Activated T-helper 1 cell treated with Interleukin-2 at 50 U/mL for 16 hours (primary cell): Measurements from ENCODE around the gene TMEM242.
"Not testable (repeated sequence)": the region's sequence is repeated elsewhere in the genome, so short reads cannot be mapped to it uniquely, and the experiment has no call there.

Experiments
- DNase-seq: peaks from one replicate; pipeline ENCODE4 v3.0.0-alpha.2; 2020; ENCODE audit warnings: low read depth

The TMEM242 gene

GRCh38 chr6:157323255-157323965 lies at the start of gene TMEM242:
Gene TMEM242, minus strand, starts transcription at chr6:157323519. Its CDS starts 20 bp downstream, at chr6:157323499.
- DNase-seq = peak; percentile 79

- no peak for DNase-seq
Observed at GRCh38 chr6:157372501-157373280, 49.4 kb upstream of the TMEM242 start.

DNA sequence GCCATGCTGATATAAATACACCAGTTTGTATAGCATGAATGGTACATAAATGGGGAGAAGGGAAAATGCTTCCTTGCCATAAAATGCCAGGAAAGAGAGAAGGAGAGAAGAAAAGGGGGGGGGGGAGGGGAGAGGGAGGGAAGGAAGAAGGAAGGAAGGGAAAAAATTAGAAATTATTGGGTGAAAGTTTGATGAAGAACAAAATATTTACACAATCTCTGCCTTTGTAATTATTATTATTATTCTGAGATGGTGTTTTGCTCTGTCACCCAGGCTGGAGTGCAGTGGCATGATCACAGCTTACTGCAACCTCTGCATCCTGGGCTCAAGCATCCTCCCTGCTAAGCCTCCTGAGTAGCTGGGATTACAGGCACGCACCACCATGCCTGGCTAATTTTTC lies 47.4 kb upstream of the TMEM242 start:
- no peak for DNase-seq

DNA sequence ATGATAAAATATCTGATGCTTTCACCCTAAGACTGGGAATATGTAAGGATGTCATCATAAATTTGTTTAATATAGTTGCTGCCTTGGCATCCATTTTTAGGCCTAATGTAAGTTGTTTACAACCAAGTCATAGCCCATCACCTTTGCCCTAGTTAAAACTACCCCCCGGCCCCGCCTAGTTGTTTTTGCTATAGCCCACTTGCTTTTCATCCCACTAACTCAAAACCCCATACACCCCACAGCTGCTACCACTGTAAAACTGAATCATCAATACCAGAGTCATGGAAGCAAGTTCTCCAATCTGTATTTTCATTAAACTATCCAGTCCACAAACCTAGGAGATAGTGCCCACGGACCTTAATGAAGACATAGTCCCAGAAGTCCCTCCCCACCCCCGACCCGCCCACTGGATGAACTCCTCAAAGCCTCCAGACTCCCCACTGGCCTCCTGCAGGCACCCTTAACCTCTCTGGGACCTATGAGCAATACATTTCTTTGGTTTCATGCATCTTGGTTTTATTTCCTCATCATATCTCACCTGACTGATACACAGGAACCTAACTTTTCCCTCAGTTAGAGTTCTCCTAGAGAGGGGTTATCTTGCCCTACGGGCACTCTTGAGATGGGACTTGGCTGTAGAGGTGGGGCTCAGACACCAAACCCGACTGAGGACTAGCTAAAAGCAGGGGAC lies 45.2 kb upstream of the TMEM242 start:
- no peak for DNase-seq

GRCh38 chr6:157366648-157367047 lies 43.3 kb upstream of the TMEM242 start:
- DNase-seq = no peak

DNA sequence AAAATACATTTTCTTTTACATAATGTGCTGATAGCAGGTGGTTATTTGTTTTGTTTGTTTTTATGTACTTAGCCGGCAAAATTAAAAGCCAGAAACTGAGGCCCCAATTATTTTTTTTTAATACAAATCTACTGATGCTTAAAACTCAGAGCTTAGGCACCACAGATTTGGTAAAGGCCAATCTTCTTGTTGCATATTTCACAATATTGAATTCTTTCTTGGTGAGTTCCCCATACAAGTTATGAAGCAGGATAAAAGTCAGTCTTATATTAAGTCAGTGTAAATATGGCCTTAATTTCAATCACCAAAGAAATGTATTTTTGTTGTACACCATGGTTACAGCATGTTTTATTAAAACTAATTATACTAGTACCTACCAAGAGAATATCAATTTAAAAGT lies 41.4 kb upstream of the TMEM242 start:
- DNase-seq = no peak

GRCh38 chr6:157361886-157362285 lies 38.6 kb upstream of the TMEM242 start:
- DNase-seq = no peak

- no peak for DNase-seq
Observed at GRCh38 chr6:157358287-157358686, 35.0 kb upstream of the TMEM242 start.

- DNase-seq = no peak
Observed at GRCh38 chr6:157346373-157346772, 23.1 kb upstream of the TMEM242 start.

- no peak for DNase-seq
Observed at GRCh38 chr6:157343732-157344131, 20.4 kb upstream of the TMEM242 start.

DNA sequence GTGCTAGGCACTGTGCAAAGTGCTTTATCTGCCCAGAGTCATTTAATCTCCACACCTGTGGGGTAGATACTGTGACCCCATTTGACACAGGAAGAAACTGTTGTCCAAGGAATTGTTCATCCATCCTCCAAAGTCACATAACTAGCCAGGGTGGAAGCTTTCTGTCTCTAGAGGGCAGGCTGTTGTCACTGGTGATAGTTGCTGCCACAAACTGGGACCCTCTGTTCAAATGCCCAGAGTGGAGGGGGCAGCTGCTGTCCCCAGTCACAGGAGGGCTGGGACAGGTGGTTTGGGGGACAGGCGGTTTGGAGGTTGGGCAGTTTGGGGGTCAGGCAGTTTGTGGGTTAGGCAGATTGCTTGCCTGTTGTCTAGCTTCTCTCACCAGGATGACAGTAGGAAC lies 16.1 kb upstream of the TMEM242 start:
- no peak for DNase-seq

DNA sequence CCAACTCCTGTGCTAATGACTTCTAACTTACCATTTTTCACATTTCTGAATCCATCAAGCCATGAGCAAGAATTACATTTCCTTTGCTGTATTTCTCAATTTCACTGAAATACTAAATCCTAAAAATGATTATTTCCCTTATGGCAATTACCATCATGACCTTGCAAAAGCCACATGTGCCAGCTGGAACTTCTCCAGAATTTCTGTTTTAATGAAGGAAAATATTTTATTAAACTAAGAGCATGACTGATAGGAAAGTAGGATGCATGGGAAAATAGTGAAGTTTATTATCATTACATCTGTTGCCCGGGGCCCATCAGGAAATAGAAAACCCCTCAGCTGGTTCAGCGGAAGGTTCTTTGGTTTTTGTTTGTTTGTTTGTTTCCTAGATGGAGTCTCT lies 14.4 kb upstream of the TMEM242 start:
- no peak for DNase-seq

- not testable (repeated sequence) for DNase-seq
Observed at GRCh38 chr6:157337276-157337675, 14.0 kb upstream of the TMEM242 start.

DNA sequence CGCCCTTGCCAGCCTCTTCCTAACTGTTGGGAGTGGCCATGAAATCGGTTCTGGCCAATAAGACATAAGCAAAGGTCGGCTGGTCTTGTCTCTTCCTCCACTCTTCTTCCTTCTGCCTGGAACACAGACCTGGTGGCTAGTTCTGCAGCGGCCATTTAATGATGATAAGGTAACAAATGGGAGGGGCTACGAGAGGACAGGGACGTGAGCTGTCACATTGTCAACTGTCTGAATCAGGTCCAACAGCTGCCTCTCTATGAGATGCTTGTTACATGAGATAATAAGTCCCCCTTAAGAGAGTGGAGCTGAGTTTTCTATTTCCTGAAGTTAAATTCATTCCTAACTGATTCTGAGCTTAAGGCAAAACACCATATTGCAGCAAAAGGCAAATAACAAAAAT lies 12.5 kb upstream of the TMEM242 start:
- DNase-seq = no peak

DNA sequence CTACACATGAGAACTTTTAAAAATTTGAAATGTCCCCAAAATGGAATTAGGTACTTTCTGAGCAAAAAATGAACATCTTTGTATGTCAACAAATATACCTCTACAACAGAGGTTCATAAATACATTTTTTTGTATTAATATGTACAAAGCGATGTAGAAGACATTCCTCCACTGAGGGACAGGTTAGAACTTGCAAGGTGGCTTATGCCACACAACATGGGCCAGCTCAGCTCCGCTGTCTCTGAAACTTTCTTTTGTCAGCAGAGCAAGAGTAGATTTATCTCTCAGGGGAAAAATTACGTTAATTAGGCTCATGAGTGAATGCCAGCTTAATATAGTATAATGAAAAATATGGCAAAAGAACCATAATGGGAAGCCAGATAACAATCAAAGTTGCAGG lies 10.6 kb upstream of the TMEM242 start:
- DNase-seq = no peak

GRCh38 chr6:157333537-157333936 lies 10.2 kb upstream of the TMEM242 start:
- no peak for DNase-seq

DNA sequence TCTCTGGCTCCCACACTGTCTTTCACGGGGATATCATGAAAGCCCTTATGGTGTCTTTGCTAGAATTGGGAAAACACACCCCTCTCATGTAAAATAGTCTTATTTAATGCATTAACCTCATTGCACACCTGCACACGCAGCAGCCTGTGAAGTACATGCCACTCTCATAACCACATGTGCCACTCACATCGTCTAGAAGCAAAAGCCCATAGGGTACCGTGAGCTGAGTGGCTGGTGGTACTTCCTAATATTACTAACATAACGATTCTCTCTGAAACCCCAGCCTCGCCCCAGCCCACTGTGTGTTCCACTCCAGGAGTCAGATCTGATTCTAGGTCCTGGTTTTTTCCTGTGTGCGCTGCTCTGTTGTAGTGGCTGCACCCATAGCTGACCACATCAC lies 9.5 kb upstream of the TMEM242 start:
- no peak for DNase-seq

DNA sequence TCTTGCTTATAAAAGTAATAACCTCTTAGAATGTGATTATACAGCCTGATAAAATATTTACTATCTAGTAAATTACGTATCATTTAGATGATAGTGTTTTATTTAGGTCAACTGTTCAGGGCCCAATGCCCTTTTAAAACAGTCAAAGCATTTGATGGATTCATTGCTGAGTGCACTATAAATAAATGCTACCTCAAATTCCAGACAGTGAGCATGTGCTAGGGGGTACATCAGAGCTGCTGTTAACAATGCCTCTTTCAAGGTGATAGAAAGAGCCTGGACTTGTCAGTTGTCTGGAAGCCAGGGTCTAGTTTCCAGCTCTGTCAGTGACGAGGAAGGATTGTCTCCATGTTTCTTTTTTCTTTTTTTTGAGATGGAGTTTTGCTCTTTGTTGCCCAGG lies 7.5 kb upstream of the TMEM242 start:
- no peak for DNase-seq

GRCh38 chr6:157329829-157330228 lies 6.5 kb upstream of the TMEM242 start:
- DNase-seq = no peak

- no peak for DNase-seq
Observed at GRCh38 chr6:157328108-157328692, 4.9 kb upstream of the TMEM242 start.

DNA sequence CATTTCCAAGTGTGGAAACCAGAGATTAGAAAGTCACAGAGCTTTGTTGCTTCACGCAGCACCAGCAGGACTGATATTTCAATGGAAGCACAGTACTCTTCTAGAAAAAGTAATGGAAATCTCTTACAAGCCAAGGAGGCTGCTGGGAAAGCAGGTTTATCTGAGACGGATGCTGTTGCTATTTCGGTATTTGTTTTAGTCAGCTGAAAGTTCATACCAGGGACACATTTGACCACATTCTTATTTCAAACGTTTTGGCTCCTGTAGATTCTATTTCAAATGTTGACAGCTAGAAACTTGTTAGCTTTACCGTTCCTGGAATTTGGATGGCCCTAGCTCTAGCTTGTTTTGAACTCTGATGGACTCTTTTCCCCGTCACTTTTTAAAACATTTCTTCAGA lies 3.7 kb upstream of the TMEM242 start:
- no peak for DNase-seq

GRCh38 chr6:157325069-157325805 lies 1.9 kb upstream of the TMEM242 start:
- DNase-seq = no peak
